HepG2 (cell line): ENCODE results near the gene VWA7. TPM values are rescaled to one million over a fixed set of nuclear protein-coding genes. Genes with fewer than 3 reads are reported as not detected.

ENCODE experiments used
- EED ChIP-seq: sonication (generic); formaldehyde crosslinking; IDR thresholded peaks from 2 replicates; pipeline ENCODE4 v1.5.0; 2020; ENCODE audit warnings: mild to moderate bottlenecking, missing genetic modification reagents
- XBP1 ChIP-seq: sonication (generic); formaldehyde crosslinking; IDR thresholded peaks from 2 replicates; pipeline ENCODE4 v1.5.0; 2020; ENCODE audit warnings: missing genetic modification reagents
- ZNF253 ChIP-seq: sonication (generic); formaldehyde crosslinking; IDR thresholded peaks from 2 replicates; pipeline ENCODE4 v1.8.0; 2022; ENCODE audit warnings: mild to moderate bottlenecking, missing genetic modification reagents, borderline replicate concordance
- polyA plus RNA-seq, 8 experiments: library from polyadenylated mRNA; depleted of rRNA in 3 of 8; stranded (reverse) in 7 of 8; unstranded in 1 of 8; fragments of >200 nt; fragmentation: Illumina TruSeq in 4 of 8; extraction: Trizol in 4 of 8; gene quantifications; 2 replicates each; pipeline versions ENCODE4 v1.2.1 to v1.2.3, GENCODE V29; 2011 to 2016; ENCODE audit warnings: low read depth in 4 of 8, missing spikeins in 1 of 8, mixed read lengths in 1 of 8; ENCODE audit not compliant: insufficient read depth in 1 of 8
- total RNA-seq, 5 experiments: library from RNA; depleted of rRNA; stranded (reverse); fragments of >200 nt; fragmentation: Illumina TruSeq; extraction: Trizol; gene quantifications; 2 replicates each; pipeline ENCODE4 v1.2.3, GENCODE V29; 2016; ENCODE audit warnings: low read depth in 1 of 5
- TF ChIP-seq, protein P1 (sequence below): sonication (generic); formaldehyde crosslinking; IDR thresholded peaks from 2 replicates; pipeline ENCODE4 v1.4.0; 2020; ENCODE audit warnings: low read depth, missing genetic modification reagents
- TF ChIP-seq, protein P2 (sequence below): sonication (generic); formaldehyde crosslinking; IDR thresholded peaks from 2 replicates; pipeline ENCODE4 v1.5.0; 2020; ENCODE audit warnings: mild to moderate bottlenecking, missing genetic modification reagents, borderline replicate concordance
- TF ChIP-seq, protein P3 (sequence below): sonication (generic); formaldehyde crosslinking; IDR thresholded peaks from 2 replicates; pipeline ENCODE4 v1.5.0; 2020; ENCODE audit warnings: mild to moderate bottlenecking, missing genetic modification reagents, moderate library complexity
- TF ChIP-seq, protein P4 (sequence below): sonication (generic); formaldehyde crosslinking; IDR thresholded peaks from 2 replicates; pipeline ENCODE4 v1.4.0; 2020; ENCODE audit warnings: missing genetic modification reagents
- TF ChIP-seq, protein P5 (sequence below): sonication (generic); formaldehyde crosslinking; IDR thresholded peaks from 2 replicates; pipeline ENCODE4 v1.5.1; 2020; ENCODE audit warnings: mild to moderate bottlenecking, missing genetic modification reagents, moderate library complexity
- TF ChIP-seq, protein P6 (sequence below): IDR thresholded peaks from 2 replicates; pipeline ENCODE4 v1.6.1; 2016; ENCODE audit warnings: low read depth, borderline replicate concordance

Gene VWA7
- total and polyA plus RNA-seq, 2 of the 13 experiments (the other 11 are each of a cell fraction or from before 2014, with no cell fraction given): 0.86 to 3.3 TPM

DNA sequence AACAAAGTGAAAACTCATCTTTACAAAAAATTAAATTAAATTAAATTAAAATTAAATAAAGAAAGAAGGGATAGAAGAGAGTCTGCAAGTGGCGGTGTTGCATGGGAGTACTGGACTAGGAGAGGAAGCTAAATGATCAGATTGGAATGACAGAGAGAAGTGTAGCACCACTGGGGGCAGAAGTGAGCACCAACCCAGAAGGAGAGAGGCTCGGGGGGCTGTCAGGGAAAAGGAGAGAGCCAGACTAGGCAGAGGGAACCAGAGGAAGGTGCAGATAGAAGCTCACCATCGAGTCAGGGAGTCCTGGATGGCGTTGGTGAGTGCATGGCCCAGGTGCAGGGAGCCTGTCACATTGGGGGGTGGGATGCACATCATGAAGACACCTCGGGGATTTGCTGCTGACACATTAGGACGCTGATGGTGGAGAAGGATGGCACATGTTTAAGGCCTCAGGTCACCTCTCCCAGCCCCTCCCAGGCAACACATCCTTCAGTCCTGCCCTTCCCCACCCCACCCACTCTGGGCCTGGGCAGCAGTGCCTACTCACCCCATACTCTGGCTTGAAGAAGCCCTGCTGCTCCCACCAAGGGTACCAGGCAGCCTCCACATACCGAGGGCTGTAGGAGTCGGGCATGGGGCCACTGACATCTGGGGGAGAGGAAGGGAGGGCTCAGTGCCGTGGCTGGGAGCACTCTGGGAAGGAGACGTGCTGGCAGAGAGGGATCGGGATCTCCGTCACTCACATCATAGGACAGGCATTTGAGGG is 14.4 kb upstream of the VWA7 start (continued):
- TF ChIP-seq, protein P1, sequence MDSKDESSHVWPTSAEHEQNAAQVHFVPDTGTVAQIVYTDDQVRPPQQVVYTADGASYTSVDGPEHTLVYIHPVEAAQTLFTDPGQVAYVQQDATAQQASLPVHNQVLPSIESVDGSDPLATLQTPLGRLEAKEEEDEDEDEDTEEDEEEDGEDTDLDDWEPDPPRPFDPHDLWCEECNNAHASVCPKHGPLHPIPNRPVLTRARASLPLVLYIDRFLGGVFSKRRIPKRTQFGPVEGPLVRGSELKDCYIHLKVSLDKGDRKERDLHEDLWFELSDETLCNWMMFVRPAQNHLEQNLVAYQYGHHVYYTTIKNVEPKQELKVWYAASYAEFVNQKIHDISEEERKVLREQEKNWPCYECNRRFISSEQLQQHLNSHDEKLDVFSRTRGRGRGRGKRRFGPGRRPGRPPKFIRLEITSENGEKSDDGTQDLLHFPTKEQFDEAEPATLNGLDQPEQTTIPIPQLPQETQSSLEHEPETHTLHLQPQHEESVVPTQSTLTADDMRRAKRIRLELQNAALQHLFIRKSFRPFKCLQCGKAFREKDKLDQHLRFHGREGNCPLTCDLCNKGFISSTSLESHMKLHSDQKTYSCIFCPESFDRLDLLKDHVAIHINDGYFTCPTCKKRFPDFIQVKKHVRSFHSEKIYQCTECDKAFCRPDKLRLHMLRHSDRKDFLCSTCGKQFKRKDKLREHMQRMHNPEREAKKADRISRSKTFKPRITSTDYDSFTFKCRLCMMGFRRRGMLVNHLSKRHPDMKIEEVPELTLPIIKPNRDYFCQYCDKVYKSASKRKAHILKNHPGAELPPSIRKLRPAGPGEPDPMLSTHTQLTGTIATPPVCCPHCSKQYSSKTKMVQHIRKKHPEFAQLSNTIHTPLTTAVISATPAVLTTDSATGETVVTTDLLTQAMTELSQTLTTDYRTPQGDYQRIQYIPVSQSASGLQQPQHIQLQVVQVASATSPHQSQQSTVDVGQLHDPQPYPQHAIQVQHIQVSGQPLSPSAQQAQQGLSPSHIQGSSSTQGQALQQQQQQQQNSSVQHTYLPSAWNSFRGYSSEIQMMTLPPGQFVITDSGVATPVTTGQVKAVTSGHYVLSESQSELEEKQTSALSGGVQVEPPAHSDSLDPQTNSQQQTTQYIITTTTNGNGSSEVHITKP: peak; percentile 52; the same call in 1 of the 2 replicates
- TF ChIP-seq, protein P2, sequence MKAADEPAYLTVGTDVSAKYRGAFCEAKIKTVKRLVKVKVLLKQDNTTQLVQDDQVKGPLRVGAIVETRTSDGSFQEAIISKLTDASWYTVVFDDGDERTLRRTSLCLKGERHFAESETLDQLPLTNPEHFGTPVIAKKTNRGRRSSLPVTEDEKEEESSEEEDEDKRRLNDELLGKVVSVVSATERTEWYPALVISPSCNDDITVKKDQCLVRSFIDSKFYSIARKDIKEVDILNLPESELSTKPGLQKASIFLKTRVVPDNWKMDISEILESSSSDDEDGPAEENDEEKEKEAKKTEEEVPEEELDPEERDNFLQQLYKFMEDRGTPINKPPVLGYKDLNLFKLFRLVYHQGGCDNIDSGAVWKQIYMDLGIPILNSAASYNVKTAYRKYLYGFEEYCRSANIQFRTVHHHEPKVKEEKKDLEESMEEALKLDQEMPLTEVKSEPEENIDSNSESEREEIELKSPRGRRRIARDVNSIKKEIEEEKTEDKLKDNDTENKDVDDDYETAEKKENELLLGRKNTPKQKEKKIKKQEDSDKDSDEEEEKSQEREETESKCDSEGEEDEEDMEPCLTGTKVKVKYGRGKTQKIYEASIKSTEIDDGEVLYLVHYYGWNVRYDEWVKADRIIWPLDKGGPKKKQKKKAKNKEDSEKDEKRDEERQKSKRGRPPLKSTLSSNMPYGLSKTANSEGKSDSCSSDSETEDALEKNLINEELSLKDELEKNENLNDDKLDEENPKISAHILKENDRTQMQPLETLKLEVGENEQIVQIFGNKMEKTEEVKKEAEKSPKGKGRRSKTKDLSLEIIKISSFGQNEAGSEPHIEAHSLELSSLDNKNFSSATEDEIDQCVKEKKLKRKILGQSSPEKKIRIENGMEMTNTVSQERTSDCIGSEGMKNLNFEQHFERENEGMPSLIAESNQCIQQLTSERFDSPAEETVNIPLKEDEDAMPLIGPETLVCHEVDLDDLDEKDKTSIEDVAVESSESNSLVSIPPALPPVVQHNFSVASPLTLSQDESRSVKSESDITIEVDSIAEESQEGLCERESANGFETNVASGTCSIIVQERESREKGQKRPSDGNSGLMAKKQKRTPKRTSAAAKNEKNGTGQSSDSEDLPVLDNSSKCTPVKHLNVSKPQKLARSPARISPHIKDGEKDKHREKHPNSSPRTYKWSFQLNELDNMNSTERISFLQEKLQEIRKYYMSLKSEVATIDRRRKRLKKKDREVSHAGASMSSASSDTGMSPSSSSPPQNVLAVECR (CRISPR knock-in tag): peak; percentile 20; the same call in 1 of the 2 replicates
- TF ChIP-seq ZNF253 (CRISPR knock-in tag) (0 out of 2 replicates have a peak, but pooled peaks have one; percentile 17), XBP1 (CRISPR knock-in tag) (no peak), EED (CRISPR knock-in tag) (no peak)
- TF ChIP-seq, protein P3, sequence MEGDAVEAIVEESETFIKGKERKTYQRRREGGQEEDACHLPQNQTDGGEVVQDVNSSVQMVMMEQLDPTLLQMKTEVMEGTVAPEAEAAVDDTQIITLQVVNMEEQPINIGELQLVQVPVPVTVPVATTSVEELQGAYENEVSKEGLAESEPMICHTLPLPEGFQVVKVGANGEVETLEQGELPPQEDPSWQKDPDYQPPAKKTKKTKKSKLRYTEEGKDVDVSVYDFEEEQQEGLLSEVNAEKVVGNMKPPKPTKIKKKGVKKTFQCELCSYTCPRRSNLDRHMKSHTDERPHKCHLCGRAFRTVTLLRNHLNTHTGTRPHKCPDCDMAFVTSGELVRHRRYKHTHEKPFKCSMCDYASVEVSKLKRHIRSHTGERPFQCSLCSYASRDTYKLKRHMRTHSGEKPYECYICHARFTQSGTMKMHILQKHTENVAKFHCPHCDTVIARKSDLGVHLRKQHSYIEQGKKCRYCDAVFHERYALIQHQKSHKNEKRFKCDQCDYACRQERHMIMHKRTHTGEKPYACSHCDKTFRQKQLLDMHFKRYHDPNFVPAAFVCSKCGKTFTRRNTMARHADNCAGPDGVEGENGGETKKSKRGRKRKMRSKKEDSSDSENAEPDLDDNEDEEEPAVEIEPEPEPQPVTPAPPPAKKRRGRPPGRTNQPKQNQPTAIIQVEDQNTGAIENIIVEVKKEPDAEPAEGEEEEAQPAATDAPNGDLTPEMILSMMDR (CRISPR knock-in tag): peak; percentile 79
- TF ChIP-seq, protein P4, sequence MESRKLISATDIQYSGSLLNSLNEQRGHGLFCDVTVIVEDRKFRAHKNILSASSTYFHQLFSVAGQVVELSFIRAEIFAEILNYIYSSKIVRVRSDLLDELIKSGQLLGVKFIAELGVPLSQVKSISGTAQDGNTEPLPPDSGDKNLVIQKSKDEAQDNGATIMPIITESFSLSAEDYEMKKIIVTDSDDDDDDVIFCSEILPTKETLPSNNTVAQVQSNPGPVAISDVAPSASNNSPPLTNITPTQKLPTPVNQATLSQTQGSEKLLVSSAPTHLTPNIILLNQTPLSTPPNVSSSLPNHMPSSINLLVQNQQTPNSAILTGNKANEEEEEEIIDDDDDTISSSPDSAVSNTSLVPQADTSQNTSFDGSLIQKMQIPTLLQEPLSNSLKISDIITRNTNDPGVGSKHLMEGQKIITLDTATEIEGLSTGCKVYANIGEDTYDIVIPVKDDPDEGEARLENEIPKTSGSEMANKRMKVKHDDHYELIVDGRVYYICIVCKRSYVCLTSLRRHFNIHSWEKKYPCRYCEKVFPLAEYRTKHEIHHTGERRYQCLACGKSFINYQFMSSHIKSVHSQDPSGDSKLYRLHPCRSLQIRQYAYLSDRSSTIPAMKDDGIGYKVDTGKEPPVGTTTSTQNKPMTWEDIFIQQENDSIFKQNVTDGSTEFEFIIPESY (CRISPR knock-in tag): no peak
- TF ChIP-seq, protein P5, sequence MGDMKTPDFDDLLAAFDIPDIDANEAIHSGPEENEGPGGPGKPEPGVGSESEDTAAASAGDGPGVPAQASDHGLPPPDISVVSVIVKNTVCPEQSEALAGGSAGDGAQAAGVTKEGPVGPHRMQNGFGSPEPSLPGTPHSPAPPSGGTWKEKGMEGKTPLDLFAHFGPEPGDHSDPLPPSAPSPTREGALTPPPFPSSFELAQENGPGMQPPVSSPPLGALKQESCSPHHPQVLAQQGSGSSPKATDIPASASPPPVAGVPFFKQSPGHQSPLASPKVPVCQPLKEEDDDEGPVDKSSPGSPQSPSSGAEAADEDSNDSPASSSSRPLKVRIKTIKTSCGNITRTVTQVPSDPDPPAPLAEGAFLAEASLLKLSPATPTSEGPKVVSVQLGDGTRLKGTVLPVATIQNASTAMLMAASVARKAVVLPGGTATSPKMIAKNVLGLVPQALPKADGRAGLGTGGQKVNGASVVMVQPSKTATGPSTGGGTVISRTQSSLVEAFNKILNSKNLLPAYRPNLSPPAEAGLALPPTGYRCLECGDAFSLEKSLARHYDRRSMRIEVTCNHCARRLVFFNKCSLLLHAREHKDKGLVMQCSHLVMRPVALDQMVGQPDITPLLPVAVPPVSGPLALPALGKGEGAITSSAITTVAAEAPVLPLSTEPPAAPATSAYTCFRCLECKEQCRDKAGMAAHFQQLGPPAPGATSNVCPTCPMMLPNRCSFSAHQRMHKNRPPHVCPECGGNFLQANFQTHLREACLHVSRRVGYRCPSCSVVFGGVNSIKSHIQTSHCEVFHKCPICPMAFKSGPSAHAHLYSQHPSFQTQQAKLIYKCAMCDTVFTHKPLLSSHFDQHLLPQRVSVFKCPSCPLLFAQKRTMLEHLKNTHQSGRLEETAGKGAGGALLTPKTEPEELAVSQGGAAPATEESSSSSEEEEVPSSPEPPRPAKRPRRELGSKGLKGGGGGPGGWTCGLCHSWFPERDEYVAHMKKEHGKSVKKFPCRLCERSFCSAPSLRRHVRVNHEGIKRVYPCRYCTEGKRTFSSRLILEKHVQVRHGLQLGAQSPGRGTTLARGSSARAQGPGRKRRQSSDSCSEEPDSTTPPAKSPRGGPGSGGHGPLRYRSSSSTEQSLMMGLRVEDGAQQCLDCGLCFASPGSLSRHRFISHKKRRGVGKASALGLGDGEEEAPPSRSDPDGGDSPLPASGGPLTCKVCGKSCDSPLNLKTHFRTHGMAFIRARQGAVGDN (CRISPR knock-in tag): peak; percentile 23
- TF ChIP-seq, protein P6, sequence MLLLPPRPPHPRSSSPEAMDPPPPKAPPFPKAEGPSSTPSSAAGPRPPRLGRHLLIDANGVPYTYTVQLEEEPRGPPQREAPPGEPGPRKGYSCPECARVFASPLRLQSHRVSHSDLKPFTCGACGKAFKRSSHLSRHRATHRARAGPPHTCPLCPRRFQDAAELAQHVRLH (CRISPR knock-in tag): 0 out of 2 replicates have a peak, but pooled peaks have one; percentile 36
